ENCODE results near the gene ARMC3.

DNA sequence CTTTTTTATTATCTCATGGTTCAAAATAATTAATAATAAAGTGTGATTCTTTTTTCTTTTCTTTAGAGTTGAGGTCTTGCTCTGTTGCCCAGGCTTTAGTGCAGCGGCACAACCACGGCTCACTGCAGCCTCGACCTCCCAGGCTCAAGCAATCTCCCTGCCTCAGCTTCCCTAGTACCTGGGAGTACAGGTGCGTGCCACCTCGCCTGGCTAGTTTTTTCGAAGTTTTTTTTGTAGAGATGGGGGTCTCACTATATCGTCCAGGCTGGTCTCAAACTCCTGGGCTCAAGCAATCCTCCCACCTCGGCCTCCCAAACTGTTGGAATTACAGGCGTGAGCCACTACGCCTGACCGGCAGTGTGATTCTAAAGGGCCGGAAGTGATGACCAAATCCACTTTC, 139.5 kb downstream of the ARMC3 start:
- TF ChIP-seq TAF1 (IDR thresholded peaks at IDR 0.05; ENCODE audit: low read depth, low read length), result no peak
- TF ChIP-seq POLR2A (IDR thresholded peaks at IDR 0.05; ENCODE audit: low read depth, low read length), result no peak
- no peak for TF ChIP-seq SPI1 (IDR thresholded peaks at IDR 0.05; ENCODE audit: low read depth, low read length)
